ENCODE data around the gene EFHC2. TPM values are rescaled to one million over a fixed set of nuclear protein-coding genes. Genes with fewer than 3 reads are reported as not detected.
"Not testable (repeated sequence)": the region's sequence is repeated elsewhere in the genome, so short reads cannot be mapped to it uniquely, and the experiment has no call there.

The EFHC2 gene
- total RNA-seq, 4 donors from 2014 or later, result 0.11 TPM; not detected in 3

GRCh38 chrX:44253575-44253942, 89.9 kb downstream of the EFHC2 start:
- H3K4me1 ChIP-seq, result no peaks in the 10 kb centered on the region
- no peak for TF ChIP-seq CTCF (IDR thresholded peaks at IDR 0.05 in 4 of 5, conservative IDR thresholded peaks at IDR 0.05 in 1 of 5)
- TF ChIP-seq POLR2A (IDR thresholded peaks at IDR 0.05), result no peak
- H3K27ac ChIP-seq, result no peak overlapping the region
- H3K4me3 ChIP-seq, result no peak overlapping the region
- DNase-seq (no peak), ATAC-seq (no peak)
- H3K27me3 ChIP-seq, result peaks cover 0 to 3% (median 0%) of the 10 kb centered on the region in 3 donors
- in situ Hi-C loops (cut with MboI; ENCODE audit: low sequenced_read_pairs in 4 of 4), result no loop called here
- H3K9me3 ChIP-seq, result no peaks in the 10 kb centered on the region
- intact Hi-C loops (cut with DNase I; ENCODE audit: low total_unique reads), result no loop called here
- no peaks in the 10 kb centered on the region for H3K36me3 ChIP-seq

GRCh38 chrX:44252688-44253574, 90.5 kb downstream of the EFHC2 start:
- H3K9me3 ChIP-seq; in situ Hi-C loops (cut with MboI; ENCODE audit: low sequenced_read_pairs in 4 of 4); H3K27ac ChIP-seq; H3K27me3 ChIP-seq; H3K36me3 ChIP-seq; H3K4me3 ChIP-seq; H3K4me1 ChIP-seq; intact Hi-C loops (cut with DNase I; ENCODE audit: low total_unique reads); ATAC-seq: not testable (repeated sequence)
- DNase-seq, result peak; percentile 2 to 19

GRCh38 chrX:44247468-44247867, 96.0 kb downstream of the EFHC2 start:
- ATAC-seq, result no peak
- H3K4me3 ChIP-seq, result no peak overlapping the region
- peaks cover 0 to 3% (median 0%) of the 10 kb centered on the region in 3 donors for H3K27me3 ChIP-seq
- in situ Hi-C loops (cut with MboI; ENCODE audit: low sequenced_read_pairs in 4 of 4) (no loop called here), intact Hi-C loops (cut with DNase I; ENCODE audit: low total_unique reads) (no loop called here)
- no peak overlapping the region for H3K27ac ChIP-seq
- no peak for DNase-seq
- no peaks in the 10 kb centered on the region for H3K36me3 ChIP-seq
- no peaks in the 10 kb centered on the region for H3K9me3 ChIP-seq
- H3K4me1 ChIP-seq, result no peaks in the 10 kb centered on the region
- TF ChIP-seq POLR2A (IDR thresholded peaks at IDR 0.05) (no peak), CTCF (IDR thresholded peaks at IDR 0.05 in 4 of 5, conservative IDR thresholded peaks at IDR 0.05 in 1 of 5) (no peak)

- H3K9me3 ChIP-seq, result no peaks in the 10 kb centered on the region
- intact Hi-C loops (cut with DNase I; ENCODE audit: low total_unique reads), result no loop called here
- TF ChIP-seq CTCF (IDR thresholded peaks at IDR 0.05 in 4 of 5, conservative IDR thresholded peaks at IDR 0.05 in 1 of 5) (no peak), POLR2A (IDR thresholded peaks at IDR 0.05) (no peak)
- H3K27me3 ChIP-seq, result peaks cover 0 to 3% (median 0%) of the 10 kb centered on the region in 3 donors
- H3K27ac ChIP-seq, result no peak overlapping the region
- no peak overlapping the region for H3K4me3 ChIP-seq
- DNase-seq (no peak), ATAC-seq (no peak)
- no peaks in the 10 kb centered on the region for H3K36me3 ChIP-seq
- in situ Hi-C loops (cut with MboI; ENCODE audit: low sequenced_read_pairs in 4 of 4), result no loop called here
- no peaks in the 10 kb centered on the region for H3K4me1 ChIP-seq
Measured at GRCh38 chrX:44246826-44247225, 96.6 kb downstream of the EFHC2 start.

GRCh38 chrX:44245733-44246132, 97.7 kb downstream of the EFHC2 start:
- Histone ChIP-seq H3K4me3 (no peak overlapping the region), H3K27ac (no peak overlapping the region), H3K36me3 (no peaks in the 10 kb centered on the region), H3K4me1 (no peaks in the 10 kb centered on the region), H3K9me3 (no peaks in the 10 kb centered on the region), H3K27me3 (peaks cover 0 to 3% (median 0%) of the 10 kb centered on the region in 3 donors)
- in situ Hi-C loops (cut with MboI; ENCODE audit: low sequenced_read_pairs in 4 of 4) (no loop called here), intact Hi-C loops (cut with DNase I; ENCODE audit: low total_unique reads) (no loop called here)
- ATAC-seq (no peak), DNase-seq (no peak)
- no peak for TF ChIP-seq CTCF (IDR thresholded peaks at IDR 0.05 in 4 of 5, conservative IDR thresholded peaks at IDR 0.05 in 1 of 5)

All from gastrocnemius medialis (tissue), 4 donors.